ACHN (cell line): Measurements from ENCODE around the gene FANCC.
A peak's percentile ranks its signal among the peaks of the same experiment; 100 is the strongest.
"Not testable (repeated sequence)": the region's sequence is repeated elsewhere in the genome, so short reads cannot be mapped to it uniquely, and the experiment has no call there.

Experiments
- DNase-seq: peaks from one replicate; pipeline ENCODE4 v3.0.0-alpha.2; 2015
- in situ Hi-C: cut with HindIII; loops from 2 replicates; pipeline ENCODE4 v1.10.0; 2017; ENCODE audit warnings: low sequenced_read_pairs, low pct_ligation_motif_present, low pct_unique_long_range_greater_than_20kb

FANCC gene

GRCh38 chr9:95333426-95333825 lies 15.9 kb upstream of the FANCC start:
- in situ Hi-C loops = no loop called here
- no peak for DNase-seq

GRCh38 chr9:95332860-95333259 lies 15.4 kb upstream of the FANCC start:
- in situ Hi-C loops = no loop called here
- no peak for DNase-seq

- in situ Hi-C loops = no loop called here
- DNase-seq = no peak
Measured at GRCh38 chr9:95330720-95331404, 13.4 kb upstream of the FANCC start.

GRCh38 chr9:95329061-95329460 lies 11.6 kb upstream of the FANCC start:
- in situ Hi-C loops, DNase-seq: not testable (repeated sequence)

GRCh38 chr9:95327239-95327865 lies 9.8 kb upstream of the FANCC start:
- in situ Hi-C loops = no loop called here
- DNase-seq = no peak

- no peak for DNase-seq
- in situ Hi-C loops = no loop called here
Measured at GRCh38 chr9:95325221-95325620, 7.7 kb upstream of the FANCC start.

- in situ Hi-C loops = no loop called here
- DNase-seq = no peak
Measured at GRCh38 chr9:95317893-95318211, 343 bp upstream of the FANCC start.

GRCh38 chr9:95316794-95317118 lies 753 bp downstream of the FANCC start:
- in situ Hi-C loops = no loop called here

GRCh38 chr9:95316274-95316673 lies 1.2 kb downstream of the FANCC start:
- in situ Hi-C loops = no loop called here
- DNase-seq = peak; percentile 6

More at GRCh38 chr9:95316794-95317118, 753 bp downstream of the FANCC start:
- peak; percentile 84 for DNase-seq

GRCh38 chr9:95315108-95315746 lies 2.3 kb downstream of the FANCC start:
- DNase-seq = no peak
- in situ Hi-C loops = no loop called here

- in situ Hi-C loops = no loop called here
Measured at GRCh38 chr9:95313010-95313498, 4.5 kb downstream of the FANCC start.

GRCh38 chr9:95311961-95312360 lies 5.5 kb downstream of the FANCC start:
- in situ Hi-C loops = no loop called here
- no peak for DNase-seq

More at GRCh38 chr9:95313010-95313498, 4.5 kb downstream of the FANCC start:
- DNase-seq = no peak

GRCh38 chr9:95307538-95307937 lies 10.0 kb downstream of the FANCC start:
- in situ Hi-C loops = no loop called here

GRCh38 chr9:95306819-95307218 lies 10.7 kb downstream of the FANCC start:
- no peak for DNase-seq
- in situ Hi-C loops = no loop called here

More at GRCh38 chr9:95307538-95307937, 10.0 kb downstream of the FANCC start:
- DNase-seq = no peak

- in situ Hi-C loops = no loop called here
- no peak for DNase-seq
Measured at GRCh38 chr9:95305770-95306492, 11.6 kb downstream of the FANCC start.

- in situ Hi-C loops = no loop called here
- DNase-seq = no peak
Measured at GRCh38 chr9:95302479-95302878, 15.0 kb downstream of the FANCC start.

- no peak for DNase-seq
- in situ Hi-C loops = no loop called here
Measured at GRCh38 chr9:95297760-95298159, 19.7 kb downstream of the FANCC start.

GRCh38 chr9:95297316-95297715 lies 20.2 kb downstream of the FANCC start:
- in situ Hi-C loops = no loop called here
- no peak for DNase-seq

GRCh38 chr9:95296761-95297160 lies 20.7 kb downstream of the FANCC start:
- no peak for DNase-seq
- in situ Hi-C loops = no loop called here
